AG08395 (cell line): ENCODE measurements around the gene CDC25A.
"Not testable (repeated sequence)": the region's sequence is repeated elsewhere in the genome, so short reads cannot be mapped to it uniquely, and the experiment has no call there.

Experiments used
- DNase-seq: peaks from one replicate; pipeline ENCODE4 v3.0.0; 2012; ENCODE audit warnings: mixed read lengths, low spot score

Gene CDC25A

GRCh38 chr3:48188266-48189201 is at the start of gene CDC25A:
TSS of gene CDC25A (minus strand) at chr3:48188417. CDS start at chr3:48187947, 470 bp downstream.
- peak; percentile 99 for DNase-seq

- no peak for DNase-seq
Measured at GRCh38 chr3:48236531-48236930, 48.3 kb upstream of the CDC25A start.

DNA sequence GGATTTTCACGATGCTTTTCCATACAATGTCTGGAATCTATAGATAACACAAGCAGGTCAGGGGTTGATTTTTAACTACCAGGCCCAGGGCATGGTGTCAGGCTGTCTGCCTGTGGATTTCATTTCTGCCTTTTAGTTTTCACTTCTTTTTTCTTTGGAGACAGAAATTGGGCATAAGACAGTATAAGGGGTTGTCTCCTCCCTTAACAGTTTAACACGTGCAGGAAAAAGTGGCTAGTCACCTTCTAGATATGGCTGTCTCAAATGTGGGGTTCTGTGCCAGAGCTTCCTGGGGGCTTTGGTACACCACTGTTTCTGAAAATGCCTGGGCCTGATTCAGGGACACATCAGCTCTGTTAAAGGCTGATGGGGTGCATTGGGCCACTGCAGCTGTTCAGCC is 45.3 kb upstream of the CDC25A start:
- no peak for DNase-seq

- peak; percentile 80 for DNase-seq
Measured at GRCh38 chr3:48232734-48233133, 44.5 kb upstream of the CDC25A start.

DNA sequence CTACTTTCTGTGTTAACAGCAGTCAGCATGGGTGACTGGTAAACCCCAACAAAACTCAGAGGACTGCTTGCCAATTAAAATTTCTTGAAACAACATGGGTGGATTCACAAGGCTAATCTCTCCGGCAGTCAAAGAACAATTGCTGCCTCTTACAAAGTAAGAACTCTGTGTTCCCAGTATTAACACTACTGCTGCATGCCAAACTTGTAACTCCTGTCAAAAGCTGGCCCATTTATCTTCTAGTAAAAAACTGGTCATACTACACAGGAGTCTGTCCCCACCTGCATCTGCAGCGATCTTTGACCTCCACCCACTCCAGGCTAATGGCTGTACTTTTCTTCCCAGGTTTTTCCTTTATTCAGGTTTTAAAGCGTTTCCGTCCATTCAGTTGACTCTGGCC is 44.0 kb upstream of the CDC25A start:
- no peak for DNase-seq

- no peak for DNase-seq
Measured at GRCh38 chr3:48226939-48227338, 38.7 kb upstream of the CDC25A start.

- no peak for DNase-seq
Measured at GRCh38 chr3:48225587-48225986, 37.4 kb upstream of the CDC25A start.

GRCh38 chr3:48222616-48223513 is 34.6 kb upstream of the CDC25A start, which contains the start of gene CAMP:
TSS of gene CAMP (plus strand) at chr3:48223495. CDS start at chr3:48223512, 17 bp downstream.
- no peak for DNase-seq

DNA sequence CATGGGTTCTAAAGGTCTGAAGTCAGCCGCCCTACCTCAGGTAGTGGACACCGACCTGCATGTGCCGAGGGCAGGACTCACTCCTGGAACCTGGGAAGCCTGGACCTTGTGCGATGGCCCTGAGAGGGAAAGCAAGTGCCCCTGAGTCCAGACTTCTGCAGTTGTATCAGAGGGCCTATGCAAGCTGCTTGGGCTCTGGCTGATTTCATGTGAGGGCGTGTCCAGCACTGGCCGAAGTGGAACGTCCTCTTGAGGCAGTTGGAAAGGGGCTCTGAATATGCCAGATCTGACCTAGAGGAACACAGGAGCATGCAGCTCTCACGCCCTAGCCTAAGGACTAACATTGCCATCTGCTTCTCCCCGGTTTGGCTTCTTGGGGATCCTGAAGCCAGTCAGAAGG is 32.5 kb upstream of the CDC25A start:
- no peak for DNase-seq

GRCh38 chr3:48219543-48219942 is 31.3 kb upstream of the CDC25A start:
- peak; percentile 78 for DNase-seq

DNA sequence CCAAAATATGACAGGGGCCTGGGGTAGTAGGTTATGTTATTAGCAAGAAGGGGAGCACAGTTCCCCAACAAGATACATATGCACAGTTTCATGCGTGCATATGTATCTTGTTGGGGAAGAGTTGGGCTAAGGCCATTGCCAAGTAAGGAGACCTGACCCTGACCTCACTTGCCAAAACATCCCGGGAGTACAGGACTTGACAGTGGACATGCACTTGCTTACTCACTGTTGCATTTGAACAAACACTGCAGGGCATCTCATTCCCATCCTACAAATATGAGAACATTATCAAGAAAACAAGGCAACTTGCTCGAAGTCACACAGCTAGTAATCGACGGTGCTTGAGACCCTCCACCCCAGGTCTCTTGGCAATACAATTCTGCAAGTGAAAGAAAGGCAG is 30.3 kb upstream of the CDC25A start:
- DNase-seq, result no peak

- DNase-seq, result no peak
Measured at GRCh38 chr3:48217449-48217848, 29.2 kb upstream of the CDC25A start.

GRCh38 chr3:48215876-48216275 is 27.7 kb upstream of the CDC25A start:
- no peak for DNase-seq

- DNase-seq, result peak; percentile 37
Measured at GRCh38 chr3:48215466-48215865, 27.2 kb upstream of the CDC25A start.

- no peak for DNase-seq
Measured at GRCh38 chr3:48215019-48215418, 26.8 kb upstream of the CDC25A start.

- no peak for DNase-seq
Measured at GRCh38 chr3:48214225-48214624, 26.0 kb upstream of the CDC25A start.

GRCh38 chr3:48211776-48212175 is 23.6 kb upstream of the CDC25A start:
- not testable (repeated sequence) for DNase-seq

- not testable (repeated sequence) for DNase-seq
Measured at GRCh38 chr3:48210534-48210933, 22.3 kb upstream of the CDC25A start.

- no peak for DNase-seq
Measured at GRCh38 chr3:48209445-48209844, 21.2 kb upstream of the CDC25A start.

DNA sequence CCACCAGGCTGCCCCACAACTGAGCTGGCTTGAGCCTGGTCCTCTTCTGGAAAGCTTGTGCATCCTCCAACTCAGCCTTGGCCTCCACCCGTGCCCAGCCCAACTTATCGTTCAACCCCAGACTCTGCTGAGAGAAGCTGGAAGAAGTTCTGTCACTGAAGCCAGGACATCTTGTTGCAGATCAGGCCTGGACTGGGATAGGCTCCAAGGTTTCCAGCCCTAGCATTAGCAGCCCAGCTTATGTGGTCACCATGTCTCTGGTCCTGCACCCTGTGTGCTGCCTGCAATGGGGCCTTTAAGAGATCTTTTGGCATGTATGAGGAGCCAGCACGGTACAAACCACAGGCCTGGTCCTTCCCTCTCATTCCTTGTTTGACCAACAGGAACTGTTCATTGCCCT is 19.9 kb upstream of the CDC25A start:
- no peak for DNase-seq

DNA sequence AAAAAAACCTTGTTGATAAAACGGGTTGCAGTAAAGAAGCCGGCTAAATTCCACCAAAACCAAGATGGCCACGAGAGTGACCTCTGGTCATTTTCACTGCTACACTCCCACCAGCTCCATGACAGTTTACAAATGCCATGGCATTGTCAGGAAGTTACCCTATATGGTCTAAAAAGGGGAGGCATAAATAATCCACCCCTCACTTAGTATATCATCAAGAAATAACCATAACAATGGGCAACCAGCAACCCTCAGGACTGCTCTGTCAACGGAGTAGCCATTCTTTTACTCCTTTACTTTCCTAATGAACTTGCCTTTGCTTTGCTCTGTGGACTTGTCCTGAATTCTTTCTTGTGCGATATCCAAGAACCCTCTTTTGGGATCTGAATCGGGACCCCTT is 14.4 kb upstream of the CDC25A start:
- DNase-seq, result no peak

DNA sequence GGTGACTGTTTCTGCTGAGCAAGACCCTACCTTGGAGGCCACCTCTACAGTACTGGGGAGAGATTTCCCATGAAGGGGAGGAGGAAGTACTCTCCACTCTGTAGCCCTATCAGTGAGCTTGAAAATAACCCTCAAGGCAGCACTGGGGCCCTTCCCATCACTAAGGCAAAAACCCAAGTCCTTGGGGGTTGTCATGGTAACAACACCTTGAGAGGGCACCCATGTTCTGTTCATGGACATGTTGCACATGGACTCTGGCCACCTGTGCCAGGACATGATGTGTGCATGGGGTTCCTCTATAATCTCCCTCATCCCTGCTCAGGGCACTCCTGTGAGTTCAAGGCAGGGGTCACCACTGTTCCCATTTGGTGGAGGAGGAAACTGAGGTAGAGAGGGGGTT is 10.9 kb upstream of the CDC25A start:
- no peak for DNase-seq

GRCh38 chr3:48196611-48197010 is 8.4 kb upstream of the CDC25A start:
- no peak for DNase-seq
